ENCODE data around the gene CERS4.

DNA sequence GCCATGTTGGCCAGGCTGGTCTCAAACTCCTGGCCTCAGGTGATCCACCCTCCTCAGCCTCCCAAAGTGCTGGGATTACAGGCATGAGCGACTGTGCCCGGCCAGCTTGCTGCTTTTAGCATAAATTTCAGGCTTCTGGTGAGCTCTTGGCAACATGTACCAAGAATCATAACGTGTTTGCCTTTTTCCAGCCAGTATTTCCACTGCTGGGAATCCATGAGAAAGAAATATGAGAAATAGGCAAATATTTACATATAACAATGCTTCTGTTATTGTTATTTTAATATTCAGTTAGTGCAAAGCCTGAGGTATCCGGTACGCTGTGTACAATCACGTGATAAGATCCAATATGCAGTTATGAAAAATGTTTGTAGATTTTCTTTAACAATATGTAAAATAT is 29.2 kb upstream of the CERS4 start:
- TF ChIP-seq POLR2A (IDR thresholded peaks at IDR 0.05; ENCODE audit: low read length), result no peak
- TF ChIP-seq GATA1 (IDR thresholded peaks at IDR 0.05; ENCODE audit: low read depth, low read length), result no peak
